H9 (cell line): ENCODE results near the gene PHF21A. TPM values are rescaled to one million over a fixed set of nuclear protein-coding genes. Genes with fewer than 3 reads are reported as not detected.

Experiments
- DNase-seq: peaks from one replicate; pipeline ENCODE4 v3.0.0-alpha.2; 2017
- H2AFZ ChIP-seq: one replicate; pipeline ENCODE4 v1.6.1; 2013; ENCODE audit warnings: mild to moderate bottlenecking, low read length, control low read depth, moderate library complexity
- H2AK5ac ChIP-seq: 2 replicates; pipeline ENCODE4 v1.6.1; 2013; ENCODE audit warnings: low read length, control low read depth, mixed read lengths; ENCODE audit not compliant: insufficient read length
- H2BK120ac ChIP-seq: one replicate; pipeline ENCODE4 v1.6.1; 2013; ENCODE audit warnings: low read depth, mild to moderate bottlenecking, low read length, control low read depth, inconsistent platforms; ENCODE audit not compliant: poor library complexity, severe bottlenecking
- H2BK12ac ChIP-seq: 2 replicates; pipeline ENCODE4 v1.6.1; 2013; ENCODE audit warnings: low read length, control low read depth, mixed read lengths, low read depth; ENCODE audit not compliant: insufficient read length
- H2BK15ac ChIP-seq: 2 replicates; pipeline ENCODE4 v1.6.1; 2013; ENCODE audit warnings: low read depth, low read length, control low read depth
- H2BK20ac ChIP-seq: one replicate; pipeline ENCODE4 v1.6.1; 2013; ENCODE audit warnings: low read depth, mild to moderate bottlenecking, low read length, control low read depth, inconsistent platforms; ENCODE audit not compliant: poor library complexity, severe bottlenecking
- H2BK5ac ChIP-seq: 2 replicates; pipeline ENCODE4 v1.6.1; 2013; ENCODE audit warnings: low read length, control low read depth, mixed read lengths; ENCODE audit not compliant: insufficient read length
- H3K14ac ChIP-seq: 2 replicates; pipeline ENCODE4 v1.6.1; 2013; ENCODE audit warnings: low read length, control low read depth; ENCODE audit not compliant: insufficient read depth
- H3K18ac ChIP-seq: 2 replicates; pipeline ENCODE4 v1.6.1; 2013; ENCODE audit warnings: low read depth, mild to moderate bottlenecking, mixed read lengths, low read length, control low read depth; ENCODE audit not compliant: insufficient read length
- H3K23ac ChIP-seq: 2 replicates; pipeline ENCODE4 v1.6.1; 2013; ENCODE audit warnings: low read length, control low read depth, mixed read lengths, low read depth; ENCODE audit not compliant: insufficient read length
- H3K23me2 ChIP-seq: 2 replicates; pipeline ENCODE4 v1.6.1; 2013; ENCODE audit warnings: low read depth, mild to moderate bottlenecking, mixed read lengths, low read length, control low read depth; ENCODE audit not compliant: insufficient read length, poor library complexity, severe bottlenecking
- H3K27ac ChIP-seq: 2 replicates; pipeline ENCODE4 v1.5.1; 2013; ENCODE audit warnings: low read length, control low read depth, mixed read lengths, low read depth; ENCODE audit not compliant: insufficient read length
- H3K27me3 ChIP-seq: 2 replicates; pipeline ENCODE4 v1.6.1; 2013; ENCODE audit warnings: low read length, control low read depth, inconsistent platforms; ENCODE audit not compliant: insufficient read depth
- H3K4ac ChIP-seq: 2 replicates; pipeline ENCODE4 v1.6.1; 2013; ENCODE audit warnings: low read depth, mild to moderate bottlenecking, control low read depth, inconsistent platforms, low read length, moderate library complexity
- H3K4me1 ChIP-seq: 2 replicates; pipeline ENCODE4 v1.6.1; 2013; ENCODE audit warnings: low read length, control low read depth, inconsistent platforms; ENCODE audit not compliant: insufficient read depth
- H3K4me2 ChIP-seq: 2 replicates; pipeline ENCODE4 v1.6.1; 2013; ENCODE audit warnings: low read length, control low read depth, mixed read lengths; ENCODE audit not compliant: insufficient read length, insufficient read depth
- H3K56ac ChIP-seq: 2 replicates; pipeline ENCODE4 v1.6.1; 2013; ENCODE audit warnings: low read depth, mild to moderate bottlenecking, mixed read lengths, low read length, control low read depth; ENCODE audit not compliant: insufficient read length
- H3K79me1 ChIP-seq: 2 replicates; pipeline ENCODE4 v1.6.1; 2013; ENCODE audit warnings: low read depth, mild to moderate bottlenecking, moderate library complexity, low read length, control low read depth, inconsistent platforms; ENCODE audit not compliant: insufficient read depth, poor library complexity, severe bottlenecking
- H3K79me2 ChIP-seq: 2 replicates; pipeline ENCODE4 v1.6.1; 2013; ENCODE audit warnings: low read length, control low read depth, inconsistent platforms; ENCODE audit not compliant: insufficient read depth
- H3K9ac ChIP-seq: 2 replicates; pipeline ENCODE4 v1.6.1; 2013; ENCODE audit warnings: low read length, control low read depth, mixed read lengths; ENCODE audit not compliant: insufficient read length; ENCODE audit errors: extremely low read depth
- H3K9me3 ChIP-seq: one replicate; pipeline ENCODE4 v1.6.1; 2013; ENCODE audit warnings: low read depth, low read length, inconsistent platforms; ENCODE audit not compliant: control insufficient read depth
- H3T11ph ChIP-seq: one replicate; pipeline ENCODE4 v1.6.1; 2013; ENCODE audit warnings: mild to moderate bottlenecking, low read length, control low read depth, inconsistent platforms
- H4K20me1 ChIP-seq: one replicate; pipeline ENCODE4 v1.6.1; 2013; ENCODE audit not compliant: control insufficient read depth, insufficient read length, insufficient read depth
- H4K5ac ChIP-seq: 2 replicates; pipeline ENCODE4 v1.6.1; 2013; ENCODE audit warnings: low read depth, mild to moderate bottlenecking, mixed read lengths, low read length, control low read depth; ENCODE audit not compliant: insufficient read length
- H4K8ac ChIP-seq: replicated peaks from 2 replicates; pipeline ENCODE4 v1.6.1; 2013; ENCODE audit warnings: low read length, control low read depth, mixed read lengths, low read depth; ENCODE audit not compliant: insufficient read length
- H4K91ac ChIP-seq: 2 replicates; pipeline ENCODE4 v1.6.1; 2013; ENCODE audit warnings: low read depth, mild to moderate bottlenecking, moderate library complexity, mixed read lengths, low read length, control low read depth; ENCODE audit not compliant: insufficient read length
- H3K27ac Mint-ChIP-seq, 3 experiments: 2 replicates in 2 of 3; 3 replicates in 1 of 3; pipeline ENCODE4 v1.8.0; 2020 to 2021; ENCODE audit warnings: mixed read lengths in 3 of 3, mild to moderate bottlenecking in 1 of 3, moderate library complexity in 1 of 3
- H3K27me3 Mint-ChIP-seq: 2 replicates; pipeline ENCODE4 v1.8.0; 2021; ENCODE audit warnings: low read depth, mild to moderate bottlenecking, moderate library complexity, mixed read lengths
- H3K36me3 Mint-ChIP-seq, 3 experiments: 2 replicates in 2 of 3; 3 replicates in 1 of 3; pipeline ENCODE4 v1.8.0; 2020 to 2021; ENCODE audit warnings: low read depth in 3 of 3, mixed read lengths in 3 of 3; ENCODE audit not compliant: insufficient read depth in 1 of 3
- H3K4me1 Mint-ChIP-seq, 2 experiments: 2 replicates each; pipeline ENCODE4 v1.8.0; 2020; ENCODE audit warnings: mixed read lengths in 2 of 2
- H3K4me3 Mint-ChIP-seq, 2 experiments: 2 replicates in 1 of 2; 3 replicates in 1 of 2; pipeline ENCODE4 v1.8.0; 2020 to 2021; ENCODE audit warnings: mild to moderate bottlenecking in 2 of 2, mixed read lengths in 2 of 2, moderate library complexity in 1 of 2
- H3K9me3 Mint-ChIP-seq, 2 experiments: 2 replicates in 1 of 2; 3 replicates in 1 of 2; pipeline ENCODE4 v1.8.0; 2020; ENCODE audit warnings: mild to moderate bottlenecking in 2 of 2, mixed read lengths in 2 of 2, moderate library complexity in 1 of 2
- WGBS: extraction: QIAGEN DNeasy Blood & Tissue Kit; methylation state at CpG from one replicate; pipeline ENCODE4 v1.1.7; 2013; ENCODE audit warnings: missing lambda C conversion rate, low lambda C conversion rate, mixed read lengths; ENCODE audit not compliant: insufficient read length; ENCODE audit errors: extremely low coverage; 5-methylcytosine and 5-hydroxymethylcytosine counted together
- total RNA-seq: library from RNA; stranded (reverse); gene quantifications from 2 replicates; pipeline ENCODE4 v1.2.1, GENCODE V29; 2021
- TF ChIP-seq, protein P1 (sequence below): fragments of 200-600 bp; sonication (generic); conservative IDR thresholded peaks from 3 replicates; pipeline ENCODE4 v1.8.0; 2021; ENCODE audit warnings: antibody characterized with exemption, mild to moderate bottlenecking

Gene PHF21A
- total RNA-seq, 1 experiment from 2014 or later: 33.8 TPM

DNA sequence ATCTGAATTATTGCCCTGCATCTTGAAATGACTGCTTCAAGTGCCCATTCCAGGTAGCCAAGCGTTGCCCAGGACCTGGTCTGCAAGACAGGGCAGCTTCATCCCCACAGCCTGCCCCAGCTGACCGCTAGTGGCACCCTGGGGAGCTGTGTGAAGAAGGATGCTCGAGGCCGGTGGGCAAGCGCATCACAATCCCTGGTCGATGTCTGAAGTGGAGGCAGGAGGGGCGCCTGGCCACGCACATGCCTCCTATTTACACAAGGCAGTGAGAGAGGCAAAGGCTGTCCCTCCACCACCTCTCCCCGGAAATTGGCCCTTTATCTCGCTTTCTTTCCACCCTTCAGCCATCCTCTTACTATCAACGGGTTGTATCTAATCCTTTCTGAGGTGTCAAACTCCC, 28.1 kb upstream of the PHF21A start:
- Mint-ChIP-seq H3K4me3 (no peak overlapping the region), H3K9me3 (no peaks in the 10 kb centered on the region), H3K27me3 (no peaks in the 10 kb centered on the region; the same call in 1 of the 2 replicates), H3K4me1 (peaks cover 8 to 21% of the 10 kb centered on the region in 2 experiments), H3K27ac (no peak overlapping the region), H3K36me3 (no peaks in the 10 kb centered on the region; a peak in 1 of 7 replicates)
- H3T11ph ChIP-seq: no peak overlapping the region
- no peaks in the 10 kb centered on the region for H3K79me1 ChIP-seq
- no peak overlapping the region for H3K4me2 ChIP-seq
- H2AFZ ChIP-seq: no peak overlapping the region
- no peak overlapping the region for H2BK120ac ChIP-seq
- H3K23ac ChIP-seq: no peak overlapping the region
- H4K8ac ChIP-seq: no peak overlapping the region
- no peak for DNase-seq
- no peaks in the 10 kb centered on the region for H3K79me2 ChIP-seq
- H2BK5ac ChIP-seq: no peak overlapping the region
- no peak overlapping the region for H2BK15ac ChIP-seq
- TF ChIP-seq, protein P1, sequence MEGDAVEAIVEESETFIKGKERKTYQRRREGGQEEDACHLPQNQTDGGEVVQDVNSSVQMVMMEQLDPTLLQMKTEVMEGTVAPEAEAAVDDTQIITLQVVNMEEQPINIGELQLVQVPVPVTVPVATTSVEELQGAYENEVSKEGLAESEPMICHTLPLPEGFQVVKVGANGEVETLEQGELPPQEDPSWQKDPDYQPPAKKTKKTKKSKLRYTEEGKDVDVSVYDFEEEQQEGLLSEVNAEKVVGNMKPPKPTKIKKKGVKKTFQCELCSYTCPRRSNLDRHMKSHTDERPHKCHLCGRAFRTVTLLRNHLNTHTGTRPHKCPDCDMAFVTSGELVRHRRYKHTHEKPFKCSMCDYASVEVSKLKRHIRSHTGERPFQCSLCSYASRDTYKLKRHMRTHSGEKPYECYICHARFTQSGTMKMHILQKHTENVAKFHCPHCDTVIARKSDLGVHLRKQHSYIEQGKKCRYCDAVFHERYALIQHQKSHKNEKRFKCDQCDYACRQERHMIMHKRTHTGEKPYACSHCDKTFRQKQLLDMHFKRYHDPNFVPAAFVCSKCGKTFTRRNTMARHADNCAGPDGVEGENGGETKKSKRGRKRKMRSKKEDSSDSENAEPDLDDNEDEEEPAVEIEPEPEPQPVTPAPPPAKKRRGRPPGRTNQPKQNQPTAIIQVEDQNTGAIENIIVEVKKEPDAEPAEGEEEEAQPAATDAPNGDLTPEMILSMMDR: no peak
- no peaks in the 10 kb centered on the region for H3K27me3 ChIP-seq
- H3K18ac ChIP-seq: no peak overlapping the region
- WGBS: no CpG with 5 or more reads among the region's 11 CpGs
- H3K9ac ChIP-seq: no peak overlapping the region
- no peak overlapping the region for H2BK20ac ChIP-seq
- no peak overlapping the region for H2AK5ac ChIP-seq
- H3K14ac ChIP-seq: no peak overlapping the region
- no peak overlapping the region for H4K91ac ChIP-seq
- H3K23me2 ChIP-seq: no peaks in the 10 kb centered on the region
- H4K5ac ChIP-seq: no peak overlapping the region
- H3K27ac ChIP-seq: no peak overlapping the region
- H3K4me1 ChIP-seq: no peaks in the 10 kb centered on the region; the same call in 1 of the 2 replicates
- no peak overlapping the region for H2BK12ac ChIP-seq
- H3K4ac ChIP-seq: no peak overlapping the region
- no peaks in the 10 kb centered on the region for H4K20me1 ChIP-seq
- H3K56ac ChIP-seq: no peak overlapping the region
- H3K9me3 ChIP-seq: no peaks in the 10 kb centered on the region
